Measurements from ENCODE around the gene CD1C.
"Not testable (repeated sequence)": the region's sequence is repeated elsewhere in the genome, so short reads cannot be mapped to it uniquely, and the experiment has no call there.

Gene CD1C

GRCh38 chr1:158323866-158324265 lies 34.1 kb downstream of the CD1C start:
- in situ Hi-C loops (cut with HindIII; ENCODE audit: low pct_ligation_motif_present, low pct_unique_long_range_greater_than_20kb, low sequenced_read_pairs), result no loop called here

GRCh38 chr1:158324395-158324794 lies 34.7 kb downstream of the CD1C start:
- DNase-seq, result no peak
- in situ Hi-C loops (cut with HindIII; ENCODE audit: low pct_ligation_motif_present, low pct_unique_long_range_greater_than_20kb, low sequenced_read_pairs), result no loop called here

More at GRCh38 chr1:158323866-158324265, 34.1 kb downstream of the CD1C start:
- DNase-seq, result no peak

- no peak for DNase-seq
- in situ Hi-C loops (cut with HindIII; ENCODE audit: low pct_ligation_motif_present, low pct_unique_long_range_greater_than_20kb, low sequenced_read_pairs), result no loop called here
Observed at GRCh38 chr1:158327481-158327880, 37.8 kb downstream of the CD1C start.

DNA sequence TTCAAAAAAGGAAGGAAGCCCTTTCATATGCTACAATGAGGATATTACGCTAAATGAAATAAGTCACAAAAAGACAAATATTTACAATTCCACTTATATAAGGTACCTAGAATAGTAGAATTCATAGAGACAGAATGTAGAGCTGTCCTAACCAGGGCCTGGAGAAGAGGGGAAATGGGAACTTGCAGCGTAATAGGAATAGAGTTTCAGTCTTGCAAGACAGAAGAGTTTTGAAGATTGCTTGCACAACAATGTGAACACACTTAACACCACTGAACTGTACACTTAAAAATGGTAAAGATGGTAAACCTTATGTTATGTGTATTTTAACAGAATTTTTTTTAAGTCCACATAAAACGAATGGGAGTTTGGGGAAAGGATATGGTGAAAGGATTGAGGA lies 38.7 kb downstream of the CD1C start:
- in situ Hi-C loops (cut with HindIII; ENCODE audit: low pct_ligation_motif_present, low pct_unique_long_range_greater_than_20kb, low sequenced_read_pairs), result no loop called here
- no peak for DNase-seq

- in situ Hi-C loops (cut with HindIII; ENCODE audit: low pct_ligation_motif_present, low pct_unique_long_range_greater_than_20kb, low sequenced_read_pairs), result no loop called here
- DNase-seq, result no peak
Observed at GRCh38 chr1:158329300-158329699, 39.6 kb downstream of the CD1C start.

- peak; percentile 13 for DNase-seq
Observed at GRCh38 chr1:158329733-158330132, 40.0 kb downstream of the CD1C start.

DNA sequence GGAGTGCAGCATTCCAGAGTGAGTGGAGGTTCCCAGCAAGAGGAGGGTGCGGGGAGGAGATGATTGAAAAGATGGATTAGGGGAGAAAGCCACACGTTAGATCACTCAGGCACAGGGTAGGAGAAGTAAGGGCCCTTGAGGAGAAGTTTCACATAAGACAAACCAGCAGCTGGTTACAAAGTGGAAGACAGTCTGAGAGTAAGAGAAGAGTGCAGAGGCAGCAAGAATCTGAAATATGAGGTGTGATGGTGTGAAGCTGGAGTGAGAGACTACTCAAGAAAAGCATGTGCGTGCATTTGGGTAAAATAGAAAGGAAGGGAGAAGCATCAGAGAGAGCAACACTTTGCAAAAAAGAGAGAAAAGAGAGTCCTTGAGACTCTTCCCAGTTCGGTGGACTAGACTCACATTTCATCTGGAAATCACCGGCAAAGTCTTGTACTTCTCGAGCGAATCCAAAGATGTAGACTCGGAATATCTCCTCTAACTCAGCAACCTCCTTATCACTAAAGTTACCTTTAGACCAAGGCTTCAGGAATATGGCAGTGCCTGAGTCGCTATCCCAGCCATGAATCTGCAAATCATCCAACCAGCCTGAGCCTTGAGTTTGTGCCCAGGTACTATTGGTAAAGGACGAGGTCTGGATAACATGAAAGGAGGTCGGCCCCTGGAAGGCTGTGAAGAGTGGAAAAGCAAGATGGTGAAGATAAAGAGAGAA lies 40.8 kb downstream of the CD1C start:
- in situ Hi-C loops (cut with HindIII; ENCODE audit: low pct_ligation_motif_present, low pct_unique_long_range_greater_than_20kb, low sequenced_read_pairs), result no loop called here
- DNase-seq, result no peak

More at GRCh38 chr1:158329733-158330132, 40.0 kb downstream of the CD1C start:
- in situ Hi-C loops (cut with HindIII; ENCODE audit: low pct_ligation_motif_present, low pct_unique_long_range_greater_than_20kb, low sequenced_read_pairs), result no loop called here

DNA sequence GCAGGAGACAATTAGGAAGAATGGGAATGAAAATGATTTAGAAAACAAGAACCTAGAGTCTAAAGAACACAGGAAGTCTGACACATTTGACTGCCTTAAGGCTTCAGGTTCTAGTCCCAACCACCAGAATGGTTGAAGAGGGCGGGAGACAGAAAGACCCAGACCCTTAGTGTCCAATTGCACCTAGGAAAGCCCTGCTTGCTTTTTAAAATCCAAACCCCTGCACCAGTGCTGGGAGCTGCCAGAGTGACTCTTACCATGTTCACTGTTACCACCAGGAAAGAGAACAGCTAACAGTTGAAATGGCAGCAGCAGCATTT lies 41.3 kb downstream of the CD1C start:
- DNase-seq, result no peak
- in situ Hi-C loops (cut with HindIII; ENCODE audit: low pct_ligation_motif_present, low pct_unique_long_range_greater_than_20kb, low sequenced_read_pairs), result no loop called here

- in situ Hi-C loops (cut with HindIII; ENCODE audit: low pct_ligation_motif_present, low pct_unique_long_range_greater_than_20kb, low sequenced_read_pairs), result no loop called here
- DNase-seq, result no peak
Observed at GRCh38 chr1:158331481-158332150, 41.9 kb downstream of the CD1C start, which contains the start of gene CD1B. Gene CD1B, minus strand, starts transcription at chr1:158331531. Its CDS starts 108 bp downstream, at chr1:158331423.

DNA sequence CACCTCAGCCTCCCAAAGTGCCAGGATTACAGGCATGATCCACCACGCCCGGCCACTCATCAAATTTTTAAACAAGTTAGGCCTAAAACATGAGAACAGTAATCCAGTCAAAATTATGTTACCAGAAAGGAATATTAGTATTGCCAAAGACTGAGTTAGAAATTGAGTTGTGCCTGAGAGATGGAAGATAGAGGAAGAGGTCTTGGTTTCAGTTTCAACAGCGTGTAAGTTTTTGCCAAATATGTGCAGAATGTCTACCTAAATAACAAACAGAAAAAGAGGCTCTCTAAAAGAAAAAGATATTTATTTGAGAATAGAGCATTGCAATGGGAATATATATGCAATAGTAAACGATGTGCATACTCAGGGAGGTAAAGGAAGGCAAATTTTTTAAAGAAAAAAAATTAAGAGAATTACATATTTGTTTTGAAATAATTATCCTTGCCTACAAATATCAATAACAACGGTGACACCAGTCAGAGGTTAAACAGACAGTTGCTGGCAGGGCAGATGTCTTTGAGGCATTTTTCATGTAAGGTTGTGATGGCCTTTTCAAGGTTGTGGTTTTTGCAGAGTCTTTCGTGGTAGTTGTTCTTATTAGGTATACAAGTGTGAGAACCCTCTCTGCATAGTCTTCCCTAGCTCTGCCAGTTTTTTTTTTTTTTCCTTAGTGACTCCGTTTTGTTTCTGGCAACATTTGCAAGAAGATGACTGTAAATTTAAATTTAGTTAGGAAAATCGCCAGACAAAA lies 43.9 kb downstream of the CD1C start:
- in situ Hi-C loops (cut with HindIII; ENCODE audit: low pct_ligation_motif_present, low pct_unique_long_range_greater_than_20kb, low sequenced_read_pairs), result no loop called here
- no peak for DNase-seq

- in situ Hi-C loops (cut with HindIII; ENCODE audit: low pct_ligation_motif_present, low pct_unique_long_range_greater_than_20kb, low sequenced_read_pairs), result no loop called here
- DNase-seq, result no peak
Observed at GRCh38 chr1:158334526-158335212, 44.9 kb downstream of the CD1C start.

GRCh38 chr1:158335213-158335532 lies 45.5 kb downstream of the CD1C start:
- in situ Hi-C loops (cut with HindIII; ENCODE audit: low pct_ligation_motif_present, low pct_unique_long_range_greater_than_20kb, low sequenced_read_pairs), result no loop called here

GRCh38 chr1:158336413-158336812 lies 46.7 kb downstream of the CD1C start:
- in situ Hi-C loops (cut with HindIII; ENCODE audit: low pct_ligation_motif_present, low pct_unique_long_range_greater_than_20kb, low sequenced_read_pairs), result not testable (repeated sequence)

More at GRCh38 chr1:158335213-158335532, 45.5 kb downstream of the CD1C start:
- DNase-seq, result no peak

More at GRCh38 chr1:158336413-158336812, 46.7 kb downstream of the CD1C start:
- not testable (repeated sequence) for DNase-seq

All from ACHN (cell line).